Sigmoid colon (tissue), 3 donors: Measurements from ENCODE around the gene LMO4.

Experiments
- CTCF ChIP-seq, 4 experiments: fragments of 450-650 bp in 3 of 4; fragments of 200-600 bp in 1 of 4; IDR thresholded peaks; one replicate each; pipeline ENCODE4 v1.5.1; 2016 to 2019; ENCODE audit warnings: antibody characterized with exemption in 4 of 4, mild to moderate bottlenecking in 3 of 4, moderate library complexity in 2 of 4
- POLR2A ChIP-seq, 2 donors: fragments of 450-650 bp; IDR thresholded peaks; one replicate each; pipeline ENCODE4 v1.6.1; 2016; ENCODE audit warnings: antibody characterized with exemption in 2 of 2, mild to moderate bottlenecking in 2 of 2, moderate library complexity in 2 of 2

GRCh38 chr1:87348341-87349019, 19.8 kb downstream of the LMO4 start:
- TF ChIP-seq CTCF (IDR thresholded peaks at IDR 0.05) (no peak), POLR2A (IDR thresholded peaks at IDR 0.05) (no peak)
